Measurements from ENCODE around the gene NUP210.

The NUP210 gene

GRCh38 chr3:13316603-13317002 is 103.5 kb downstream of the NUP210 start:
- Histone ChIP-seq H3K4me1 (ENCODE audit: insufficient read depth, insufficient read length) (peaks cover 3% of the 10 kb centered on the region), H3K9me3 (ENCODE audit: insufficient read depth, low read length) (no peaks in the 10 kb centered on the region), H3K4me3 (ENCODE audit: insufficient read length, low read depth) (no peak overlapping the region), H3K9ac (ENCODE audit: insufficient read length, low read depth) (no peak overlapping the region), H3K27me3 (ENCODE audit: insufficient read depth, insufficient read length) (no peaks in the 10 kb centered on the region), H3K36me3 (ENCODE audit: insufficient read depth, insufficient read length, low read length) (peaks cover 28% of the 10 kb centered on the region)
- TF ChIP-seq ZNF274 (IDR thresholded peaks at IDR 0.05; ENCODE audit: low read depth, low read length), result no peak
- no peak for TF ChIP-seq SUZ12 (IDR thresholded peaks at IDR 0.05; ENCODE audit: extremely low read depth, insufficient read depth, insufficient read length)
- TF ChIP-seq YY1 (IDR thresholded peaks at IDR 0.05; ENCODE audit: insufficient read depth, insufficient read length), result no peak
- no peak for DNase-seq (ENCODE audit: low read depth, low spot score)

GRCh38 chr3:13314877-13315276 is 105.2 kb downstream of the NUP210 start:
- no peak overlapping the region for H3K9ac ChIP-seq (ENCODE audit: insufficient read length, low read depth)
- peaks cover 3% of the 10 kb centered on the region for H3K4me1 ChIP-seq (ENCODE audit: insufficient read depth, insufficient read length)
- no peak for TF ChIP-seq SUZ12 (IDR thresholded peaks at IDR 0.05; ENCODE audit: extremely low read depth, insufficient read depth, insufficient read length)
- H3K36me3 ChIP-seq (ENCODE audit: insufficient read depth, insufficient read length, low read length), result peaks cover 27% of the 10 kb centered on the region
- H3K9me3 ChIP-seq (ENCODE audit: insufficient read depth, low read length), result no peaks in the 10 kb centered on the region
- no peak for DNase-seq (ENCODE audit: low read depth, low spot score)
- no peak overlapping the region for H3K4me3 ChIP-seq (ENCODE audit: insufficient read length, low read depth)
- no peaks in the 10 kb centered on the region for H3K27me3 ChIP-seq (ENCODE audit: insufficient read depth, insufficient read length)

- Histone ChIP-seq H3K9me3 (ENCODE audit: insufficient read depth, low read length) (no peaks in the 10 kb centered on the region), H3K4me1 (ENCODE audit: insufficient read depth, insufficient read length) (peaks cover 3% of the 10 kb centered on the region), H3K27me3 (ENCODE audit: insufficient read depth, insufficient read length) (no peaks in the 10 kb centered on the region), H3K4me3 (ENCODE audit: insufficient read length, low read depth) (no peak overlapping the region), H3K9ac (ENCODE audit: insufficient read length, low read depth) (no peak overlapping the region), H3K36me3 (ENCODE audit: insufficient read depth, insufficient read length, low read length) (peaks cover 21% of the 10 kb centered on the region)
- no peak for DNase-seq (ENCODE audit: low read depth, low spot score)
- no peak for TF ChIP-seq ZNF274 (IDR thresholded peaks at IDR 0.05; ENCODE audit: low read depth, low read length)
- TF ChIP-seq YY1 (IDR thresholded peaks at IDR 0.05; ENCODE audit: insufficient read depth, insufficient read length), result no peak
- no peak for TF ChIP-seq SUZ12 (IDR thresholded peaks at IDR 0.05; ENCODE audit: extremely low read depth, insufficient read depth, insufficient read length)
Measured at GRCh38 chr3:13313813-13314212, 106.3 kb downstream of the NUP210 start.

- H3K4me3 ChIP-seq (ENCODE audit: insufficient read length, low read depth), result no peak overlapping the region
- no peak overlapping the region for H3K9ac ChIP-seq (ENCODE audit: insufficient read length, low read depth)
- no peaks in the 10 kb centered on the region for H3K27me3 ChIP-seq (ENCODE audit: insufficient read depth, insufficient read length)
- no peak for DNase-seq (ENCODE audit: low read depth, low spot score)
- no peaks in the 10 kb centered on the region for H3K9me3 ChIP-seq (ENCODE audit: insufficient read depth, low read length)
- TF ChIP-seq SUZ12 (IDR thresholded peaks at IDR 0.05; ENCODE audit: extremely low read depth, insufficient read depth, insufficient read length), result no peak
- TF ChIP-seq ZNF274 (IDR thresholded peaks at IDR 0.05; ENCODE audit: low read depth, low read length), result no peak
- TF ChIP-seq YY1 (IDR thresholded peaks at IDR 0.05; ENCODE audit: insufficient read depth, insufficient read length), result no peak
- no peaks in the 10 kb centered on the region for H3K36me3 ChIP-seq (ENCODE audit: insufficient read depth, insufficient read length, low read length)
- H3K4me1 ChIP-seq (ENCODE audit: insufficient read depth, insufficient read length), result peaks cover 9% of the 10 kb centered on the region
Measured at GRCh38 chr3:13309004-13309403, 111.1 kb downstream of the NUP210 start.

GRCh38 chr3:13308380-13308801 is 111.7 kb downstream of the NUP210 start:
- H3K4me3 ChIP-seq (ENCODE audit: insufficient read length, low read depth), result no peak overlapping the region
- TF ChIP-seq YY1 (IDR thresholded peaks at IDR 0.05; ENCODE audit: insufficient read depth, insufficient read length) (no peak), ZNF274 (IDR thresholded peaks at IDR 0.05; ENCODE audit: low read depth, low read length) (no peak), SUZ12 (IDR thresholded peaks at IDR 0.05; ENCODE audit: extremely low read depth, insufficient read depth, insufficient read length) (no peak)
- no peaks in the 10 kb centered on the region for H3K27me3 ChIP-seq (ENCODE audit: insufficient read depth, insufficient read length)
- no peak overlapping the region for H3K9ac ChIP-seq (ENCODE audit: insufficient read length, low read depth)
- peaks cover 15% of the 10 kb centered on the region for H3K4me1 ChIP-seq (ENCODE audit: insufficient read depth, insufficient read length)
- DNase-seq (ENCODE audit: low read depth, low spot score), result peak; percentile 66
- no peaks in the 10 kb centered on the region for H3K9me3 ChIP-seq (ENCODE audit: insufficient read depth, low read length)
- no peaks in the 10 kb centered on the region for H3K36me3 ChIP-seq (ENCODE audit: insufficient read depth, insufficient read length, low read length)

- TF ChIP-seq YY1 (IDR thresholded peaks at IDR 0.05; ENCODE audit: insufficient read depth, insufficient read length), result no peak
- no peak for TF ChIP-seq ZNF274 (IDR thresholded peaks at IDR 0.05; ENCODE audit: low read depth, low read length)
- TF ChIP-seq SUZ12 (IDR thresholded peaks at IDR 0.05; ENCODE audit: extremely low read depth, insufficient read depth, insufficient read length), result no peak
- Histone ChIP-seq H3K36me3 (ENCODE audit: insufficient read depth, insufficient read length, low read length) (no peaks in the 10 kb centered on the region), H3K27me3 (ENCODE audit: insufficient read depth, insufficient read length) (no peaks in the 10 kb centered on the region), H3K9ac (ENCODE audit: insufficient read length, low read depth) (no peak overlapping the region), H3K9me3 (ENCODE audit: insufficient read depth, low read length) (no peaks in the 10 kb centered on the region), H3K4me3 (ENCODE audit: insufficient read length, low read depth) (no peak overlapping the region), H3K4me1 (ENCODE audit: insufficient read depth, insufficient read length) (peaks cover 17% of the 10 kb centered on the region)
- DNase-seq (ENCODE audit: low read depth, low spot score), result no peak
Measured at GRCh38 chr3:13307041-13307440, 113.1 kb downstream of the NUP210 start.

- Histone ChIP-seq H3K27me3 (ENCODE audit: insufficient read depth, insufficient read length) (no peaks in the 10 kb centered on the region), H3K4me1 (ENCODE audit: insufficient read depth, insufficient read length) (peaks cover 20% of the 10 kb centered on the region), H3K36me3 (ENCODE audit: insufficient read depth, insufficient read length, low read length) (no peaks in the 10 kb centered on the region), H3K4me3 (ENCODE audit: insufficient read length, low read depth) (no peak overlapping the region), H3K9me3 (ENCODE audit: insufficient read depth, low read length) (no peaks in the 10 kb centered on the region), H3K9ac (ENCODE audit: insufficient read length, low read depth) (no peak overlapping the region)
- TF ChIP-seq ZNF274 (IDR thresholded peaks at IDR 0.05; ENCODE audit: low read depth, low read length), result no peak
- TF ChIP-seq YY1 (IDR thresholded peaks at IDR 0.05; ENCODE audit: insufficient read depth, insufficient read length), result no peak
- no peak for DNase-seq (ENCODE audit: low read depth, low spot score)
Measured at GRCh38 chr3:13305623-13306022, 114.5 kb downstream of the NUP210 start.

- DNase-seq (ENCODE audit: low read depth, low spot score), result no peak
- Histone ChIP-seq H3K27me3 (ENCODE audit: insufficient read depth, insufficient read length) (no peaks in the 10 kb centered on the region), H3K9ac (ENCODE audit: insufficient read length, low read depth) (no peak overlapping the region), H3K4me1 (ENCODE audit: insufficient read depth, insufficient read length) (peaks cover 24% of the 10 kb centered on the region), H3K4me3 (ENCODE audit: insufficient read length, low read depth) (no peak overlapping the region), H3K9me3 (ENCODE audit: insufficient read depth, low read length) (no peaks in the 10 kb centered on the region), H3K36me3 (ENCODE audit: insufficient read depth, insufficient read length, low read length) (no peaks in the 10 kb centered on the region)
- TF ChIP-seq SUZ12 (IDR thresholded peaks at IDR 0.05; ENCODE audit: extremely low read depth, insufficient read depth, insufficient read length), result no peak
- TF ChIP-seq ZNF274 (IDR thresholded peaks at IDR 0.05; ENCODE audit: low read depth, low read length), result no peak
- no peak for TF ChIP-seq YY1 (IDR thresholded peaks at IDR 0.05; ENCODE audit: insufficient read depth, insufficient read length)
Measured at GRCh38 chr3:13303410-13303809, 116.7 kb downstream of the NUP210 start.
